Measurements from ENCODE around the gene SCGB2A2.

GRCh38 chr11:62306227-62306626 lies 36.3 kb downstream of the SCGB2A2 start:
- no peak for TF ChIP-seq BCL3 (IDR thresholded peaks at IDR 0.05; ENCODE audit: borderline replicate concordance, insufficient read depth, low read depth, low read length, poor library complexity, severe bottlenecking)
- no peak for TF ChIP-seq CTCF (IDR thresholded peaks at IDR 0.05 in 2 of 3, conservative IDR thresholded peaks at IDR 0.05 in 1 of 3; ENCODE audit: control insufficient read depth in 2 of 3, extremely low read depth in 1 of 3, insufficient read depth in 1 of 3, low read depth in 3 of 3, low read length in 3 of 3)
- no peak for TF ChIP-seq NRF1 (conservative IDR thresholded peaks at IDR 0.05; ENCODE audit: low read depth, low read length)
- no peak for TF ChIP-seq REST (IDR thresholded peaks at IDR 0.05; ENCODE audit: low read depth, low read length)
